Right atrium auricular region (tissue), 2 donors: ENCODE results near the gene CHPF2. TPM values are rescaled to one million over a fixed set of nuclear protein-coding genes. Genes with fewer than 3 reads are reported as not detected.

Experiments used
- DNase-seq: peaks from one replicate; pipeline ENCODE4 v3.0.0-alpha.2; 2019; ENCODE audit warnings: low spot score
- H3K27ac ChIP-seq, 2 donors: fragments of 200-600 bp; sonication (generic); 1 replicate in 1 of 2; 2 replicates in 1 of 2; pipeline ENCODE4 v1.5.1; 2016 to 2019
- H3K27me3 ChIP-seq, 2 donors: fragments of 200-600 bp; sonication (generic); one replicate each; pipeline versions ENCODE4 v1.5.1 to v1.6.0; 2017 to 2019
- H3K36me3 ChIP-seq: fragments of 200-600 bp; sonication (generic); one replicate; pipeline ENCODE4 v1.5.1; 2016
- H3K4me1 ChIP-seq, 2 donors: fragments of 200-600 bp; sonication (generic); one replicate each; pipeline versions ENCODE4 v1.5.1 to v1.6.0; 2017 to 2019
- H3K4me3 ChIP-seq, 2 donors: fragments of 200-600 bp; sonication (generic); 1 replicate in 1 of 2; 2 replicates in 1 of 2; pipeline ENCODE4 v1.5.1; 2017 to 2019; ENCODE audit warnings: mild to moderate bottlenecking in 1 of 2, moderate library complexity in 1 of 2
- H3K9me3 ChIP-seq, 2 donors: fragments of 200-600 bp; sonication (generic); one replicate each; pipeline ENCODE4 v1.5.1; 2019
- CTCF ChIP-seq, 2 donors: fragments of 200-600 bp; sonication (generic); IDR thresholded peaks; one replicate each; pipeline ENCODE4 v1.5.1; 2019; ENCODE audit warnings: antibody characterized with exemption in 2 of 2
- total RNA-seq, 2 donors: library from RNA; depleted of rRNA; stranded (reverse); fragments of >200 nt; gene quantifications; one replicate each; pipeline ENCODE4 v1.1.0, GENCODE V29; 2016

CHPF2 gene
- 10 to 100 TPM; 24.7 to 38.1 TPM for total RNA-seq

GRCh38 chr7:151232091-151232916 is at the start of gene CHPF2:
TSS of gene CHPF2 (plus strand) at chr7:151232483. CDS start at chr7:151234012, 1,529 bp downstream.
- TF ChIP-seq CTCF (IDR thresholded peaks at IDR 0.05): no peak
- H3K27me3 ChIP-seq: no peaks in the 10 kb centered on the region
- DNase-seq: peak; percentile 91
- no peaks in the 10 kb centered on the region for H3K9me3 ChIP-seq
- peak within 1 kb of the TSS; percentile 82 to 91 for H3K27ac ChIP-seq
- peaks cover 24% of the 10 kb centered on the region for H3K36me3 ChIP-seq
- peaks cover 0 to 37% of the 10 kb centered on the region in 2 donors for H3K4me1 ChIP-seq
- H3K4me3 ChIP-seq: peak within 1 kb of the TSS; percentile 79 to 87

GRCh38 chr7:151185762-151186639 is 46.3 kb upstream of the CHPF2 start:
- H3K4me1 ChIP-seq: peaks cover 0 to 3% of the 10 kb centered on the region in 2 donors
- H3K27me3 ChIP-seq: no peaks in the 10 kb centered on the region
- peak overlapping the region; percentile 81 to 90 for H3K27ac ChIP-seq
- no peaks in the 10 kb centered on the region for H3K36me3 ChIP-seq
- peak overlapping the region; percentile 23 to 31 for H3K4me3 ChIP-seq
- TF ChIP-seq CTCF (IDR thresholded peaks at IDR 0.05): no peak
- DNase-seq: no peak
- no peaks in the 10 kb centered on the region for H3K9me3 ChIP-seq

- Histone ChIP-seq H3K9me3 (no peaks in the 10 kb centered on the region), H3K27me3 (no peaks in the 10 kb centered on the region), H3K27ac (peak within 1 kb of the TSS; percentile 81 to 90), H3K36me3 (no peaks in the 10 kb centered on the region), H3K4me3 (peak within 1 kb of the TSS; percentile 23 to 31), H3K4me1 (peaks cover 0 to 3% of the 10 kb centered on the region in 2 donors)
- TF ChIP-seq CTCF (IDR thresholded peaks at IDR 0.05): no peak
- DNase-seq: no peak
Measured at GRCh38 chr7:151186640-151187408, 45.5 kb upstream of the CHPF2 start, which contains the start of gene ASB10. TSS of gene ASB10 (minus strand) at chr7:151187250. CDS start at chr7:151187130, 120 bp downstream.

- DNase-seq: no peak
- no peaks in the 10 kb centered on the region for H3K36me3 ChIP-seq
- peak overlapping the region; percentile 23 to 31 for H3K4me3 ChIP-seq
- no peaks in the 10 kb centered on the region for H3K9me3 ChIP-seq
- H3K4me1 ChIP-seq: peaks cover 0 to 3% of the 10 kb centered on the region in 2 donors
- H3K27me3 ChIP-seq: no peaks in the 10 kb centered on the region
- peak overlapping the region; percentile 81 to 90 for H3K27ac ChIP-seq
- no peak for TF ChIP-seq CTCF (IDR thresholded peaks at IDR 0.05)
Measured at GRCh38 chr7:151187409-151188251, 44.7 kb upstream of the CHPF2 start.

- H3K27ac ChIP-seq: peak overlapping the region; percentile 81 to 90
- DNase-seq: no peak
- TF ChIP-seq CTCF (IDR thresholded peaks at IDR 0.05): no peak
- H3K9me3 ChIP-seq: no peaks in the 10 kb centered on the region
- no peaks in the 10 kb centered on the region for H3K27me3 ChIP-seq
- peaks cover 0 to 3% of the 10 kb centered on the region in 2 donors for H3K4me1 ChIP-seq
- no peak overlapping the region for H3K4me3 ChIP-seq
- H3K36me3 ChIP-seq: no peaks in the 10 kb centered on the region
Measured at GRCh38 chr7:151188252-151188542, 44.1 kb upstream of the CHPF2 start.
